IMR-90 (cell line): ENCODE data around the gene MCF2L. TPM values are rescaled to one million over a fixed set of nuclear protein-coding genes. Genes with fewer than 3 reads are reported as not detected.

Experiments
- ATAC-seq: fragments of 200-7000 bp; cut with Tn5 transposase; 2 replicates; pipeline ENCODE4 v1.9.1; 2020; ENCODE audit warnings: low read depth, mild to moderate bottlenecking, moderate library complexity
- BruUV-seq: library from RNA; stranded (reverse); fragments of 400-500 nt; replicated peaks from 2 replicates; lab custom pipeline; 2021; lab: Mats Ljungman, UMichigan
- CTCF ChIA-PET: fragments of 300-600 bp; formaldehyde crosslinking; extraction: SDS; loops from one replicate; lab custom pipeline; 2021; ENCODE audit warnings: antibody characterized with exemption; lab: Yijun Ruan, JAX
- POLR2A ChIA-PET: fragments of 300-600 bp; sonication (Branson Sonifier 250); formaldehyde crosslinking; loops from one replicate; lab custom pipeline; 2022; ENCODE audit warnings: antibody characterized with exemption; ENCODE audit not compliant: unreplicated experiment; lab: Charles Lee
- DNase-seq: peaks from one replicate; pipeline ENCODE4 v3.0.0; 2013
- H2AFZ ChIP-seq: replicated peaks from 2 replicates; pipeline ENCODE3; 2013; ENCODE audit warnings: low read length, mild to moderate bottlenecking; ENCODE audit not compliant: poor library complexity
- H2AK5ac ChIP-seq: 2 replicates; pipeline ENCODE4 v1.6.1; 2013; ENCODE audit warnings: low read depth, low read length, inconsistent platforms
- H2AK9ac ChIP-seq: replicated peaks from 2 replicates; pipeline ENCODE3; 2013; ENCODE audit warnings: mild to moderate bottlenecking, low read depth, low read length, moderate library complexity; ENCODE audit not compliant: poor library complexity
- H2BK120ac ChIP-seq: 2 replicates; pipeline ENCODE4 v1.6.1; 2013; ENCODE audit warnings: low read depth, low read length, inconsistent platforms
- H2BK15ac ChIP-seq: 3 replicates; pipeline ENCODE4 v1.6.1; 2013; ENCODE audit warnings: low read depth, low read length, inconsistent platforms
- H2BK20ac ChIP-seq: 2 replicates; pipeline ENCODE4 v1.6.1; 2013; ENCODE audit warnings: low read depth, mild to moderate bottlenecking, inconsistent platforms, low read length, moderate library complexity
- H2BK5ac ChIP-seq: 2 replicates; pipeline ENCODE4 v1.6.1; 2013; ENCODE audit warnings: mild to moderate bottlenecking, low read depth, low read length, inconsistent platforms; ENCODE audit not compliant: poor library complexity, severe bottlenecking
- H3K14ac ChIP-seq: replicated peaks from 2 replicates; pipeline ENCODE4 v1.6.1; 2013; ENCODE audit warnings: low read depth, low read length, inconsistent platforms
- H3K18ac ChIP-seq: 2 replicates; pipeline ENCODE4 v1.6.1; 2013; ENCODE audit warnings: low read depth, low read length, control low read depth
- H3K23ac ChIP-seq: 2 replicates; pipeline ENCODE4 v1.6.1; 2013; ENCODE audit warnings: low read depth, low read length, inconsistent platforms
- H3K27ac ChIP-seq: 2 replicates; pipeline ENCODE4 v1.5.1; 2013; ENCODE audit warnings: mild to moderate bottlenecking, control low read depth, low read length; ENCODE audit not compliant: insufficient read depth
- H3K27me3 ChIP-seq: 2 replicates; pipeline ENCODE4 v1.6.1; 2013; ENCODE audit warnings: low read length; ENCODE audit not compliant: control insufficient read depth, insufficient read depth
- H3K36me3 ChIP-seq: 2 replicates; pipeline ENCODE4 v1.6.1; 2013; ENCODE audit warnings: low read length, mixed read lengths; ENCODE audit not compliant: control insufficient read depth, insufficient read depth
- H3K4ac ChIP-seq: 2 replicates; pipeline ENCODE4 v1.6.1; 2013; ENCODE audit warnings: low read depth, low read length, inconsistent platforms
- H3K4me1 ChIP-seq: 2 replicates; pipeline ENCODE4 v1.6.1; 2013; ENCODE audit warnings: low read length, mixed read lengths; ENCODE audit not compliant: control insufficient read depth, insufficient read depth
- H3K4me2 ChIP-seq: 2 replicates; pipeline ENCODE4 v1.6.1; 2013; ENCODE audit warnings: low read depth, mild to moderate bottlenecking, control low read depth, low read length, moderate library complexity
- H3K4me3 ChIP-seq: 2 replicates; pipeline ENCODE4 v1.5.1; 2013; ENCODE audit warnings: low read depth, mild to moderate bottlenecking, control low read depth, low read length, moderate library complexity; ENCODE audit not compliant: insufficient read depth
- H3K56ac ChIP-seq: 2 replicates; pipeline ENCODE4 v1.6.1; 2013; ENCODE audit warnings: low read length, inconsistent platforms; ENCODE audit not compliant: insufficient read depth; ENCODE audit errors: extremely low read depth
- H3K79me1 ChIP-seq, 2 experiments: 2 replicates each; pipeline ENCODE4 v1.6.1; 2013; ENCODE audit warnings: low read length in 2 of 2, inconsistent platforms in 1 of 2, low read depth in 1 of 2
- H3K9ac ChIP-seq: 2 replicates; pipeline ENCODE4 v1.6.1; 2013; ENCODE audit warnings: low read depth, low read length, control low read depth
- H3K9me1 ChIP-seq: 2 replicates; pipeline ENCODE4 v1.6.1; 2013; ENCODE audit warnings: low read length, inconsistent platforms; ENCODE audit not compliant: insufficient read depth
- H3K9me3 ChIP-seq: 2 replicates; pipeline ENCODE4 v1.6.1; 2013; ENCODE audit warnings: low read length; ENCODE audit not compliant: control insufficient read depth, insufficient read depth
- H4K20me1 ChIP-seq: 2 replicates; pipeline ENCODE4 v1.6.1; 2013; ENCODE audit warnings: low read length, inconsistent platforms; ENCODE audit not compliant: insufficient read depth
- H4K5ac ChIP-seq: 2 replicates; pipeline ENCODE4 v1.6.1; 2013; ENCODE audit warnings: mild to moderate bottlenecking, low read depth, low read length, control low read depth
- H4K8ac ChIP-seq, 2 experiments: 2 replicates each; pipeline ENCODE4 v1.6.1; 2013; ENCODE audit warnings: low read depth in 2 of 2, low read length in 2 of 2, control low read depth in 1 of 2, inconsistent platforms in 1 of 2
- H4K91ac ChIP-seq: 2 replicates; pipeline ENCODE4 v1.6.1; 2013; ENCODE audit warnings: low read depth, low read length, inconsistent platforms; ENCODE audit not compliant: insufficient read depth
- MAFK ChIP-seq: IDR thresholded peaks from 2 replicates; pipeline ENCODE4 v1.6.1; 2012; ENCODE audit warnings: low read depth, low read length, improper control_type of control experiment
- POLR2A ChIP-seq: IDR thresholded peaks from 2 replicates; pipeline ENCODE4 v1.6.1; 2012; ENCODE audit warnings: mild to moderate bottlenecking, low read depth, low read length
- RCOR1 ChIP-seq: IDR thresholded peaks from 2 replicates; pipeline ENCODE4 v1.6.1; 2012; ENCODE audit warnings: mild to moderate bottlenecking, low read length, improper control_type of control experiment; ENCODE audit not compliant: insufficient replicate concordance
- whole genome bisulfite sequencing, 2 experiments: methylation state at CpG; one replicate each; pipeline versions ENCODE4 v1.1.5 to v1.1.7; 2013; ENCODE audit warnings: missing lambda C conversion rate in 2 of 2; ENCODE audit not compliant: insufficient read length in 1 of 2; ENCODE audit errors: extremely low coverage in 2 of 2; 5-methylcytosine and 5-hydroxymethylcytosine counted together
- dilution Hi-C: fragments of 300-500 bp; cut with HindIII; formaldehyde crosslinking; loops from one replicate; pipeline ENCODE4 v1.14.3; 2018; ENCODE audit warnings: low sequenced_read_pairs; ENCODE audit not compliant: unreplicated experiment
- in situ Hi-C: fragments of 300-500 bp; cut with MboI; formaldehyde crosslinking; loops from 3 replicates; pipeline ENCODE4 v1.14.3; 2019; ENCODE audit warnings: low sequenced_read_pairs, inconsistent platforms, mixed read lengths
- intact Hi-C: fragments of 100-400 bp; cut with micrococcal nuclease; formaldehyde crosslinking; loops from 2 replicates; pipeline ENCODE4 v1.10.0; 2022
- polyA plus RNA-seq, 3 experiments: library from polyadenylated mRNA; depleted of rRNA; stranded (reverse); fragments of >200 nt; gene quantifications; 2 replicates each; pipeline ENCODE4 v1.2.3, GENCODE V29; 2012; ENCODE audit warnings: low replicate concordance in 1 of 3
- total RNA-seq: library from RNA; depleted of rRNA; stranded (reverse); fragments of >200 nt; gene quantifications from 2 replicates; pipeline ENCODE4 v1.2.3, GENCODE V29; 2012
- TF ChIP-seq, protein P1 (sequence below): conservative IDR thresholded peaks from 2 replicates; pipeline ENCODE4 v1.5.1; 2012; ENCODE audit warnings: mild to moderate bottlenecking, low read depth, low read length, improper control_type of control experiment
- TF ChIP-seq, protein P2 (sequence below): fragments of 150-350 bp; IDR thresholded peaks from 2 replicates; pipeline ENCODE4 v1.6.1; 2017; ENCODE audit warnings: mild to moderate bottlenecking, antibody characterized with exemption, low read length, low read depth

The MCF2L gene
- total and polyA plus RNA-seq, 2 of the 4 experiments (the other 2 are of a cell fraction), result 0.18 TPM; not detected in 1

- in situ Hi-C loops (no loop called here), dilution Hi-C loops (no loop called here)
- no peak overlapping the region for H3K27ac ChIP-seq
These were observed 177.0 kb downstream of the MCF2L start for GRCh38 chr13:113145911-113146598.

More at GRCh38 chr13:113145911-113146598, 177.0 kb downstream of the MCF2L start:
- no peak overlapping the region for H3K4me3 ChIP-seq
- intact Hi-C loops, result no loop called here
- H3K36me3 ChIP-seq, result no peaks in the 10 kb centered on the region
- H3K23ac ChIP-seq, result no peak overlapping the region
- H4K91ac ChIP-seq, result no peak overlapping the region
- DNase-seq (no peak), ATAC-seq (no peak)
- H4K8ac ChIP-seq, result no peak overlapping the region
- no peak overlapping the region for H2BK120ac ChIP-seq
- 0 out of 2 replicates have a peak, but pooled peaks cover 2% of the 10 kb centered on the region for H3K27me3 ChIP-seq
- H3K4ac ChIP-seq, result no peak overlapping the region
- H3K18ac ChIP-seq, result no peak overlapping the region
- H2BK15ac ChIP-seq, result no peak overlapping the region
- no peaks in the 10 kb centered on the region; the same call in 1 of the 2 replicates for H3K9me1 ChIP-seq
- BruUV-seq, result no TSS peak
- no peak overlapping the region for H3K56ac ChIP-seq
- no peaks in the 10 kb centered on the region for H3K4me1 ChIP-seq
- no peak overlapping the region for H3K4me2 ChIP-seq
- H2AK5ac ChIP-seq, result no peak overlapping the region
- H2BK5ac ChIP-seq, result no peak overlapping the region
- no peak overlapping the region for H3K14ac ChIP-seq
- 79% methylated on average over 3 of the region's 15 CpGs; no CpG with 5 or more reads in 1 of the 2 experiments for WGBS, 2 experiments
- no peaks in the 10 kb centered on the region for H4K20me1 ChIP-seq
- H3K9ac ChIP-seq, result no peak overlapping the region
- ChIA-PET POLR2A (no interaction called here), CTCF (interaction anchor here (1.0 kb wide), 1 partner anchor 13 kb away, joined by 4 read pairs; no protein-coding TSS in a partner anchor)
- H4K5ac ChIP-seq, result no peak overlapping the region
- H2AFZ ChIP-seq, result no peak overlapping the region
- TF ChIP-seq, protein P1, sequence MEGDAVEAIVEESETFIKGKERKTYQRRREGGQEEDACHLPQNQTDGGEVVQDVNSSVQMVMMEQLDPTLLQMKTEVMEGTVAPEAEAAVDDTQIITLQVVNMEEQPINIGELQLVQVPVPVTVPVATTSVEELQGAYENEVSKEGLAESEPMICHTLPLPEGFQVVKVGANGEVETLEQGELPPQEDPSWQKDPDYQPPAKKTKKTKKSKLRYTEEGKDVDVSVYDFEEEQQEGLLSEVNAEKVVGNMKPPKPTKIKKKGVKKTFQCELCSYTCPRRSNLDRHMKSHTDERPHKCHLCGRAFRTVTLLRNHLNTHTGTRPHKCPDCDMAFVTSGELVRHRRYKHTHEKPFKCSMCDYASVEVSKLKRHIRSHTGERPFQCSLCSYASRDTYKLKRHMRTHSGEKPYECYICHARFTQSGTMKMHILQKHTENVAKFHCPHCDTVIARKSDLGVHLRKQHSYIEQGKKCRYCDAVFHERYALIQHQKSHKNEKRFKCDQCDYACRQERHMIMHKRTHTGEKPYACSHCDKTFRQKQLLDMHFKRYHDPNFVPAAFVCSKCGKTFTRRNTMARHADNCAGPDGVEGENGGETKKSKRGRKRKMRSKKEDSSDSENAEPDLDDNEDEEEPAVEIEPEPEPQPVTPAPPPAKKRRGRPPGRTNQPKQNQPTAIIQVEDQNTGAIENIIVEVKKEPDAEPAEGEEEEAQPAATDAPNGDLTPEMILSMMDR, result no peak
- TF ChIP-seq RCOR1, result no peak
- no peak for TF ChIP-seq POLR2A
- TF ChIP-seq MAFK, result no peak
- TF ChIP-seq, protein P2, sequence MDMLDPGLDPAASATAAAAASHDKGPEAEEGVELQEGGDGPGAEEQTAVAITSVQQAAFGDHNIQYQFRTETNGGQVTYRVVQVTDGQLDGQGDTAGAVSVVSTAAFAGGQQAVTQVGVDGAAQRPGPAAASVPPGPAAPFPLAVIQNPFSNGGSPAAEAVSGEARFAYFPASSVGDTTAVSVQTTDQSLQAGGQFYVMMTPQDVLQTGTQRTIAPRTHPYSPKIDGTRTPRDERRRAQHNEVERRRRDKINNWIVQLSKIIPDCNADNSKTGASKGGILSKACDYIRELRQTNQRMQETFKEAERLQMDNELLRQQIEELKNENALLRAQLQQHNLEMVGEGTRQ, result no peak
- no peak overlapping the region for H2AK9ac ChIP-seq
- H2BK20ac ChIP-seq, result no peak overlapping the region
- H3K79me1 ChIP-seq, result no peaks in the 10 kb centered on the region
- no peaks in the 10 kb centered on the region for H3K9me3 ChIP-seq
